Liver (tissue), 9 donors: ENCODE data around the gene CDX1. TPM values are rescaled to one million over a fixed set of nuclear protein-coding genes. Genes with fewer than 3 reads are reported as not detected.

Experiments
- DNase-seq: peaks from one replicate; pipeline ENCODE4 v3.0.0-alpha.2; 2017; ENCODE audit warnings: low spot score
- H3K27ac ChIP-seq, 2 donors: one replicate each; pipeline ENCODE4 v1.7.0; 2013; ENCODE audit warnings: inconsistent platforms in 2 of 2, low read length in 2 of 2, control low read depth in 1 of 2, low read depth in 1 of 2, mild to moderate bottlenecking in 1 of 2
- H3K27me3 ChIP-seq, 4 donors: one replicate each; pipeline versions ENCODE4 v1.6.1 to v1.7.0; 2013; ENCODE audit warnings: low read length in 3 of 4, inconsistent platforms in 1 of 4, mild to moderate bottlenecking in 1 of 4, moderate library complexity in 1 of 4; ENCODE audit not compliant: control insufficient read depth in 4 of 4, insufficient read depth in 4 of 4
- H3K36me3 ChIP-seq, 4 donors: one replicate each; pipeline versions ENCODE4 v1.6.1 to v1.7.0; 2013; ENCODE audit warnings: low read length in 3 of 4, mild to moderate bottlenecking in 3 of 4, low read depth in 1 of 4, moderate library complexity in 1 of 4; ENCODE audit not compliant: control insufficient read depth in 4 of 4, insufficient read depth in 3 of 4
- H3K4me1 ChIP-seq, 4 donors: one replicate each; pipeline versions ENCODE4 v1.6.1 to v1.7.0; 2013; ENCODE audit warnings: low read length in 3 of 4, mild to moderate bottlenecking in 3 of 4, moderate library complexity in 1 of 4; ENCODE audit not compliant: control insufficient read depth in 4 of 4, insufficient read depth in 4 of 4
- H3K4me3 ChIP-seq, 3 donors: one replicate each; pipeline versions ENCODE4 v1.6.1 to v1.7.0; 2013; ENCODE audit warnings: low read length in 3 of 3, control low read depth in 1 of 3, low read depth in 1 of 3, mild to moderate bottlenecking in 1 of 3
- H3K9ac ChIP-seq, 2 donors: one replicate each; pipeline ENCODE4 v1.7.0; 2013; ENCODE audit warnings: low read length in 2 of 2, mild to moderate bottlenecking in 2 of 2, moderate library complexity in 2 of 2, control low read depth in 1 of 2, low read depth in 1 of 2
- H3K9me3 ChIP-seq, 4 donors: one replicate each; pipeline versions ENCODE4 v1.6.1 to v1.7.0; 2013; ENCODE audit warnings: low read length in 3 of 4; ENCODE audit not compliant: control insufficient read depth in 4 of 4
- EGR1 ChIP-seq, 2 donors: IDR thresholded peaks; 2 replicates each; pipeline ENCODE4 v1.6.1; 2016 to 2018; ENCODE audit warnings: antibody characterized with exemption in 2 of 2, low read depth in 2 of 2
- FOXA1 ChIP-seq: IDR thresholded peaks from 2 replicates; pipeline ENCODE4 v1.6.1; 2016; ENCODE audit warnings: antibody characterized with exemption
- FOXA2 ChIP-seq: IDR thresholded peaks from 2 replicates; pipeline ENCODE4 v1.6.1; 2016; ENCODE audit warnings: antibody characterized with exemption
- GABPA ChIP-seq, 2 donors: IDR thresholded peaks in 1 of 2; conservative IDR thresholded peaks in 1 of 2; 2 replicates each; pipeline ENCODE4 v1.6.1; 2016; ENCODE audit warnings: antibody characterized with exemption in 2 of 2, mild to moderate bottlenecking in 1 of 2, moderate library complexity in 1 of 2
- HNF4A ChIP-seq, 2 donors: conservative IDR thresholded peaks; 2 replicates each; pipeline ENCODE4 v1.6.1; 2016; ENCODE audit warnings: antibody characterized with exemption in 2 of 2, mild to moderate bottlenecking in 2 of 2
- HNF4G ChIP-seq: IDR thresholded peaks from 2 replicates; pipeline ENCODE4 v1.6.1; 2016; ENCODE audit warnings: antibody characterized with exemption
- JUND ChIP-seq, 2 donors: IDR thresholded peaks; 2 replicates each; pipeline ENCODE4 v1.6.1; 2016; ENCODE audit warnings: antibody characterized with exemption in 2 of 2
- MAX ChIP-seq: IDR thresholded peaks from 2 replicates; pipeline ENCODE4 v1.6.1; 2016; ENCODE audit warnings: antibody characterized with exemption
- NR2F2 ChIP-seq: IDR thresholded peaks from 2 replicates; pipeline ENCODE4 v1.6.1; 2016; ENCODE audit warnings: antibody characterized with exemption
- RXRA ChIP-seq, 2 donors: IDR thresholded peaks; 2 replicates each; pipeline ENCODE4 v1.6.1; 2017 to 2018; ENCODE audit warnings: antibody characterized with exemption in 2 of 2, mild to moderate bottlenecking in 1 of 2
- SP1 ChIP-seq: IDR thresholded peaks from 2 replicates; pipeline ENCODE4 v1.6.1; 2018; ENCODE audit warnings: antibody characterized with exemption, mild to moderate bottlenecking
- TAF1 ChIP-seq: conservative IDR thresholded peaks from 2 replicates; pipeline ENCODE4 v1.6.1; 2016; ENCODE audit warnings: antibody characterized with exemption, mild to moderate bottlenecking
- YY1 ChIP-seq: IDR thresholded peaks from 2 replicates; pipeline ENCODE4 v1.6.1; 2016; ENCODE audit warnings: antibody characterized with exemption, mild to moderate bottlenecking
- ZBTB33 ChIP-seq: IDR thresholded peaks from 2 replicates; pipeline ENCODE4 v1.6.1; 2016; ENCODE audit warnings: antibody characterized with exemption
- WGBS: extraction: QIAGEN DNeasy Blood & Tissue Kit; methylation state at CpG from one replicate; pipeline ENCODE4 v1.1.7; 2013; 5-methylcytosine and 5-hydroxymethylcytosine counted together
- polyA plus RNA-seq, 2 donors: library from polyadenylated mRNA; stranded (reverse) in 1 of 2; unstranded in 1 of 2; fragments of 200-250 nt in 1 of 2; fragments of >200 nt in 1 of 2; fragmentation: Nextera tagmentation in 1 of 2; extraction: Ambion mirVana in 1 of 2; gene quantifications; one replicate each; pipeline versions ENCODE4 v1.2.1 to v1.2.3, GENCODE V29; 2013 to 2015
- total RNA-seq, 2 donors: library from RNA; depleted of rRNA; stranded (reverse); fragments of >200 nt; gene quantifications; one replicate each; pipeline ENCODE4 v1.2.3, GENCODE V29; 2014
- TF ChIP-seq, protein P1 (sequence below): fragments of 150-350 bp; IDR thresholded peaks from 2 replicates; pipeline ENCODE4 v1.5.1; 2017; ENCODE audit warnings: improper control_type of control experiment, low read depth, low read length; ENCODE audit not compliant: missing input control
- TF ChIP-seq, protein P2 (sequence below): IDR thresholded peaks from 2 replicates; pipeline ENCODE4 v1.6.1; 2016; ENCODE audit warnings: antibody characterized with exemption
- TF ChIP-seq, protein P3 (sequence below): IDR thresholded peaks from 2 replicates; pipeline ENCODE4 v1.6.1; 2016; ENCODE audit warnings: antibody characterized with exemption, mild to moderate bottlenecking
- donor health status: healthy.
- donor health status: healthy.
- donor health status: healthy.
- donor health status: healthy.
- donor health status: healthy.

Gene CDX1
- total and polyA plus RNA-seq, 4 donors, result not detected

- no peak overlapping the region for H3K27ac ChIP-seq
- no peak for TF ChIP-seq FOXA1
- TF ChIP-seq NR2F2, result no peak
- no peak for TF ChIP-seq EGR1 (IDR thresholded peaks at IDR 0.05; ENCODE audit: low read depth in 2 of 2)
- no peak for TF ChIP-seq MAX
- TF ChIP-seq, protein P1, sequence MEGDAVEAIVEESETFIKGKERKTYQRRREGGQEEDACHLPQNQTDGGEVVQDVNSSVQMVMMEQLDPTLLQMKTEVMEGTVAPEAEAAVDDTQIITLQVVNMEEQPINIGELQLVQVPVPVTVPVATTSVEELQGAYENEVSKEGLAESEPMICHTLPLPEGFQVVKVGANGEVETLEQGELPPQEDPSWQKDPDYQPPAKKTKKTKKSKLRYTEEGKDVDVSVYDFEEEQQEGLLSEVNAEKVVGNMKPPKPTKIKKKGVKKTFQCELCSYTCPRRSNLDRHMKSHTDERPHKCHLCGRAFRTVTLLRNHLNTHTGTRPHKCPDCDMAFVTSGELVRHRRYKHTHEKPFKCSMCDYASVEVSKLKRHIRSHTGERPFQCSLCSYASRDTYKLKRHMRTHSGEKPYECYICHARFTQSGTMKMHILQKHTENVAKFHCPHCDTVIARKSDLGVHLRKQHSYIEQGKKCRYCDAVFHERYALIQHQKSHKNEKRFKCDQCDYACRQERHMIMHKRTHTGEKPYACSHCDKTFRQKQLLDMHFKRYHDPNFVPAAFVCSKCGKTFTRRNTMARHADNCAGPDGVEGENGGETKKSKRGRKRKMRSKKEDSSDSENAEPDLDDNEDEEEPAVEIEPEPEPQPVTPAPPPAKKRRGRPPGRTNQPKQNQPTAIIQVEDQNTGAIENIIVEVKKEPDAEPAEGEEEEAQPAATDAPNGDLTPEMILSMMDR, result no peak
- no peak for TF ChIP-seq JUND (IDR thresholded peaks at IDR 0.05)
- TF ChIP-seq TAF1, result no peak
- no peak for TF ChIP-seq SP1
- TF ChIP-seq, protein P2, sequence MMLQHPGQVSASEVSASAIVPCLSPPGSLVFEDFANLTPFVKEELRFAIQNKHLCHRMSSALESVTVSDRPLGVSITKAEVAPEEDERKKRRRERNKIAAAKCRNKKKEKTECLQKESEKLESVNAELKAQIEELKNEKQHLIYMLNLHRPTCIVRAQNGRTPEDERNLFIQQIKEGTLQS, result no peak
- no peak for TF ChIP-seq HNF4A (conservative IDR thresholded peaks at IDR 0.05)
- H3K4me3 ChIP-seq, result no peak overlapping the region
- no peak for DNase-seq
- no peaks in the 10 kb centered on the region for H3K36me3 ChIP-seq
- no peaks in the 10 kb centered on the region for H3K27me3 ChIP-seq
- no peak overlapping the region for H3K9ac ChIP-seq
- no peaks in the 10 kb centered on the region for H3K9me3 ChIP-seq
- WGBS, result 89% methylated on average over 12 of the region's 12 CpGs
- H3K4me1 ChIP-seq, result no peaks in the 10 kb centered on the region
These were observed 37.4 kb downstream of the CDX1 start for GRCh38 chr5:150203832-150204589.

- 94% methylated on average over 13 of the region's 13 CpGs for WGBS
- H3K4me1 ChIP-seq, result no peaks in the 10 kb centered on the region
- no peaks in the 10 kb centered on the region for H3K27me3 ChIP-seq
- DNase-seq, result no peak
- no peak overlapping the region for H3K4me3 ChIP-seq
- no peaks in the 10 kb centered on the region for H3K36me3 ChIP-seq
- no peak overlapping the region for H3K9ac ChIP-seq
- H3K9me3 ChIP-seq, result no peaks in the 10 kb centered on the region
- TF ChIP-seq FOXA1 (no peak), HNF4G (no peak), SP1 (no peak), HNF4A (conservative IDR thresholded peaks at IDR 0.05) (no peak), YY1 (no peak), ZBTB33 (no peak), RXRA (IDR thresholded peaks at IDR 0.05) (no peak), EGR1 (IDR thresholded peaks at IDR 0.05; ENCODE audit: low read depth in 2 of 2) (no peak), FOXA2 (no peak), NR2F2 (no peak), GABPA (IDR thresholded peaks at IDR 0.05 in 1 of 2, conservative IDR thresholded peaks at IDR 0.05 in 1 of 2) (no peak), TAF1 (no peak), JUND (IDR thresholded peaks at IDR 0.05) (no peak)
- TF ChIP-seq, protein P2, result no peak
- TF ChIP-seq, protein P1, result no peak
- TF ChIP-seq, protein P3, sequence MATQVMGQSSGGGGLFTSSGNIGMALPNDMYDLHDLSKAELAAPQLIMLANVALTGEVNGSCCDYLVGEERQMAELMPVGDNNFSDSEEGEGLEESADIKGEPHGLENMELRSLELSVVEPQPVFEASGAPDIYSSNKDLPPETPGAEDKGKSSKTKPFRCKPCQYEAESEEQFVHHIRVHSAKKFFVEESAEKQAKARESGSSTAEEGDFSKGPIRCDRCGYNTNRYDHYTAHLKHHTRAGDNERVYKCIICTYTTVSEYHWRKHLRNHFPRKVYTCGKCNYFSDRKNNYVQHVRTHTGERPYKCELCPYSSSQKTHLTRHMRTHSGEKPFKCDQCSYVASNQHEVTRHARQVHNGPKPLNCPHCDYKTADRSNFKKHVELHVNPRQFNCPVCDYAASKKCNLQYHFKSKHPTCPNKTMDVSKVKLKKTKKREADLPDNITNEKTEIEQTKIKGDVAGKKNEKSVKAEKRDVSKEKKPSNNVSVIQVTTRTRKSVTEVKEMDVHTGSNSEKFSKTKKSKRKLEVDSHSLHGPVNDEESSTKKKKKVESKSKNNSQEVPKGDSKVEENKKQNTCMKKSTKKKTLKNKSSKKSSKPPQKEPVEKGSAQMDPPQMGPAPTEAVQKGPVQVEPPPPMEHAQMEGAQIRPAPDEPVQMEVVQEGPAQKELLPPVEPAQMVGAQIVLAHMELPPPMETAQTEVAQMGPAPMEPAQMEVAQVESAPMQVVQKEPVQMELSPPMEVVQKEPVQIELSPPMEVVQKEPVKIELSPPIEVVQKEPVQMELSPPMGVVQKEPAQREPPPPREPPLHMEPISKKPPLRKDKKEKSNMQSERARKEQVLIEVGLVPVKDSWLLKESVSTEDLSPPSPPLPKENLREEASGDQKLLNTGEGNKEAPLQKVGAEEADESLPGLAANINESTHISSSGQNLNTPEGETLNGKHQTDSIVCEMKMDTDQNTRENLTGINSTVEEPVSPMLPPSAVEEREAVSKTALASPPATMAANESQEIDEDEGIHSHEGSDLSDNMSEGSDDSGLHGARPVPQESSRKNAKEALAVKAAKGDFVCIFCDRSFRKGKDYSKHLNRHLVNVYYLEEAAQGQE, result no peak
- H3K27ac ChIP-seq, result no peak overlapping the region
These were observed 38.0 kb downstream of the CDX1 start for GRCh38 chr5:150204590-150204960.
